Endothelial cell of umbilical vein (primary cell): Measurements from ENCODE around the gene ZNF879. TPM values are rescaled to one million over a fixed set of nuclear protein-coding genes. Genes with fewer than 3 reads are reported as not detected.

Source experiments
- BruUV-seq: library from RNA; stranded (reverse); fragments of 400-500 nt; replicated peaks from 2 replicates; lab custom pipeline; 2021; lab: Mats Ljungman, UMichigan
- CTCF ChIA-PET: fragments of 300-600, 350-600 bp; sonication (Branson Sonifier 250); formaldehyde crosslinking; loops from one replicate; lab custom pipeline; 2021; ENCODE audit warnings: antibody characterized with exemption, inconsistent platforms; lab: Charles Lee
- POLR2A ChIA-PET: fragments of 300-600, 350-600 bp; sonication (Branson Sonifier 250); formaldehyde crosslinking; loops from one replicate; lab custom pipeline; 2021; ENCODE audit warnings: antibody characterized with exemption, inconsistent platforms; lab: Charles Lee
- DNase-seq: peaks from one replicate; pipeline ENCODE4 v3.0.0-alpha.2; 2011; ENCODE audit warnings: low read depth, low spot score
- FAIRE-seq: peaks from 2 replicates; lab custom pipeline; 2011; peaks lifted over from hg19 to GRCh38; lab: Jason Lieb, UNC
- H2AFZ ChIP-seq: 2 replicates; pipeline ENCODE4 v1.6.0; 2012; ENCODE audit warnings: low read depth, low read length, control low read depth, inconsistent platforms
- H3K27ac ChIP-seq: 2 replicates; pipeline ENCODE4 v1.5.1; 2011; ENCODE audit warnings: low read depth, mild to moderate bottlenecking, control low read depth, low read length, moderate library complexity; ENCODE audit not compliant: insufficient read depth
- H3K27me3 ChIP-seq, 2 experiments: 2 replicates each; pipeline versions ENCODE4 v1.6.0 to v1.6.1; 2011; ENCODE audit warnings: low read length in 2 of 2, mixed read lengths in 1 of 2; ENCODE audit not compliant: control insufficient read depth in 2 of 2, insufficient read depth in 2 of 2
- H3K36me3 ChIP-seq, 2 experiments: 2 replicates in 1 of 2; 3 replicates in 1 of 2; pipeline ENCODE4 v1.5.1; 2011; ENCODE audit warnings: low read length in 2 of 2, mild to moderate bottlenecking in 1 of 2, moderate library complexity in 1 of 2; ENCODE audit not compliant: control insufficient read depth in 2 of 2, insufficient read depth in 2 of 2; ENCODE audit errors: extremely low read depth in 1 of 2
- H3K4me1 ChIP-seq: 3 replicates; pipeline ENCODE4 v1.5.1; 2011; ENCODE audit warnings: mild to moderate bottlenecking, low read length; ENCODE audit not compliant: control insufficient read depth, insufficient read depth; ENCODE audit errors: extremely low read depth
- H3K4me2 ChIP-seq: 2 replicates; pipeline ENCODE4 v1.6.1; 2011; ENCODE audit warnings: low read length, control low read depth, mixed read lengths; ENCODE audit not compliant: insufficient read depth
- H3K4me3 ChIP-seq, 3 experiments: fragments of 200-600 bp in 1 of 3; sonication (generic), shearing (Covaris generic) in 1 of 3; replicated peaks in 1 of 3; 2 replicates each; pipeline ENCODE4 v1.5.1; 2011 to 2016; ENCODE audit warnings: control low read depth in 3 of 3, low read length in 3 of 3, mild to moderate bottlenecking in 2 of 3, inconsistent platforms in 1 of 3, low read depth in 1 of 3, moderate library complexity in 1 of 3; ENCODE audit not compliant: insufficient read depth in 1 of 3
- H3K79me2 ChIP-seq: 2 replicates; pipeline ENCODE4 v1.6.0; 2012; ENCODE audit warnings: low read length, inconsistent platforms; ENCODE audit not compliant: control insufficient read depth, insufficient read depth
- H3K9ac ChIP-seq: replicated peaks from 2 replicates; pipeline ENCODE3; 2011; ENCODE audit warnings: low read length, control low read depth; ENCODE audit not compliant: insufficient read depth; ENCODE audit errors: extremely low read depth
- H3K9me1 ChIP-seq: replicated peaks from 3 replicates; pipeline ENCODE4 v1.6.0; 2011; ENCODE audit warnings: mild to moderate bottlenecking, low read length; ENCODE audit not compliant: control insufficient read depth, insufficient read depth; ENCODE audit errors: extremely low read depth
- H3K9me3 ChIP-seq: replicated peaks from 2 replicates; pipeline ENCODE4 v1.5.1; 2012; ENCODE audit warnings: low read length, inconsistent platforms; ENCODE audit not compliant: control insufficient read depth, insufficient read depth
- H4K20me1 ChIP-seq: replicated peaks from 2 replicates; pipeline ENCODE3; 2011; ENCODE audit warnings: mild to moderate bottlenecking, low read length; ENCODE audit not compliant: control insufficient read depth, insufficient read depth; ENCODE audit errors: extremely low read depth
- MAX ChIP-seq: IDR thresholded peaks from 2 replicates; pipeline ENCODE4 v1.6.1; 2011; ENCODE audit not compliant: insufficient read depth, insufficient read length
- POLR2AphosphoS5 ChIP-seq: IDR thresholded peaks from 2 replicates; pipeline ENCODE4 v1.6.1; 2012; ENCODE audit warnings: low read depth, mild to moderate bottlenecking, control low read depth, low read length, moderate library complexity; ENCODE audit not compliant: insufficient read depth
- dilution Hi-C: fragments of 300-500 bp; cut with MboI; formaldehyde crosslinking; loops from one replicate; pipeline ENCODE4 v1.15.0; 2019; ENCODE audit warnings: low sequenced_read_pairs; ENCODE audit not compliant: extremely low pct_ligation_motif_present
- intact Hi-C: fragments of 100-400 bp; cut with micrococcal nuclease; formaldehyde crosslinking; loops from one replicate; pipeline ENCODE4 v1.10.0; 2022
- polyA plus RNA-seq, 4 experiments: library from polyadenylated mRNA; depleted of rRNA in 3 of 4; stranded (reverse) in 3 of 4; unstranded in 1 of 4; fragments of >200 nt; gene quantifications; 2 replicates each; pipeline versions ENCODE4 v1.2.1 to v1.2.3, GENCODE V29; 2011 to 2012; ENCODE audit warnings: missing spikeins in 1 of 4
- total RNA-seq: library from RNA; stranded (reverse); gene quantifications from 2 replicates; pipeline ENCODE4 v1.2.3, GENCODE V29; 2021

Gene ZNF879
- total and polyA plus RNA-seq, 2 donors (not counting 3 experiments of a cell fraction or from before 2014, with no cell fraction given), result 2.4 to 2.7 TPM

- Histone ChIP-seq H3K9me1 (no peaks in the 10 kb centered on the region), H3K36me3 (no peaks in the 10 kb centered on the region), H3K79me2 (no peaks in the 10 kb centered on the region), H3K4me2 (no peak overlapping the region), H3K9me3 (no peaks in the 10 kb centered on the region), H3K9ac (no peak overlapping the region), H4K20me1 (no peaks in the 10 kb centered on the region), H2AFZ (no peak overlapping the region), H3K4me3 (no peak overlapping the region), H3K4me1 (no peaks in the 10 kb centered on the region), H3K27me3 (no peaks in the 10 kb centered on the region), H3K27ac (no peak overlapping the region)
- no TSS peak for BruUV-seq
- DNase-seq, result no peak
- dilution Hi-C loops (no loop called here), intact Hi-C loops (no loop called here)
- CTCF ChIA-PET, result no interaction called here
- TF ChIP-seq MAX (no peak), POLR2AphosphoS5 (no peak)
- FAIRE-seq, result no peak
- POLR2A ChIA-PET, result no interaction called here
Observed at GRCh38 chr5:179008667-179009066, 14.9 kb upstream of the ZNF879 start.

GRCh38 chr5:179033004-179033580 lies 9.5 kb downstream of the ZNF879 start:
- DNase-seq, result no peak
- dilution Hi-C loops, result no loop called here

More at GRCh38 chr5:179033004-179033580, 9.5 kb downstream of the ZNF879 start:
- H2AFZ ChIP-seq, result no peak overlapping the region
- ChIA-PET CTCF (no interaction called here), POLR2A (no interaction called here)
- H3K9ac ChIP-seq, result no peak overlapping the region
- no peaks in the 10 kb centered on the region for H3K4me1 ChIP-seq
- no TSS peak for BruUV-seq
- H3K9me1 ChIP-seq, result no peaks in the 10 kb centered on the region
- H3K4me2 ChIP-seq, result no peak overlapping the region
- H4K20me1 ChIP-seq, result no peaks in the 10 kb centered on the region
- peaks cover 22% of the 10 kb centered on the region for H3K9me3 ChIP-seq
- no peaks in the 10 kb centered on the region for H3K79me2 ChIP-seq
- no peak for FAIRE-seq
- H3K27me3 ChIP-seq, result no peaks in the 10 kb centered on the region
- TF ChIP-seq POLR2AphosphoS5, result no peak
- intact Hi-C loops, result no loop called here
- no peak overlapping the region for H3K4me3 ChIP-seq
- no peak overlapping the region for H3K27ac ChIP-seq
- H3K36me3 ChIP-seq, result peaks cover 0 to 23% of the 10 kb centered on the region in 2 experiments
